ENCODE data around the gene ACBD6.

The ACBD6 gene

DNA sequence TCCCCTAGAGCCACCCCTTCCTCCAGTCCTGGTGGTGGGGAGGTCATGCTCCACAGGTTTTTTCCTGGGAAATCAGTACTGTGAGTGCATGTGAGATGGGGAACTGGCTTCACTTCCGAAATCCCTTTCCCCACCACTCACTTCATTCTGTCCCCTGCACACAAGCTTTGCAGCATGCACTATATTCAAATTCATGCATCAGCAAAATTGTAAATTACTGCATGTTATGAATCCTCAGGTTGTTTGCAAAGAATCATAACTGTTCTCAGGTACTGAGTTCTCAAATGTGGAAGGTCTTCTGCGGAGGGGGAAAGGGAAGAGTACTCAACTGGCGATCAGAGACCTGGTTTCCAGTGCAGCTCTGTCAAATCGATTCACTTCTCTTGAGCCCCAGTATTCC is 230.0 kb downstream of the ACBD6 start:
- no peak for DNase-seq (ENCODE audit: low read depth in 4 of 4, low spot score in 1 of 4)

DNA sequence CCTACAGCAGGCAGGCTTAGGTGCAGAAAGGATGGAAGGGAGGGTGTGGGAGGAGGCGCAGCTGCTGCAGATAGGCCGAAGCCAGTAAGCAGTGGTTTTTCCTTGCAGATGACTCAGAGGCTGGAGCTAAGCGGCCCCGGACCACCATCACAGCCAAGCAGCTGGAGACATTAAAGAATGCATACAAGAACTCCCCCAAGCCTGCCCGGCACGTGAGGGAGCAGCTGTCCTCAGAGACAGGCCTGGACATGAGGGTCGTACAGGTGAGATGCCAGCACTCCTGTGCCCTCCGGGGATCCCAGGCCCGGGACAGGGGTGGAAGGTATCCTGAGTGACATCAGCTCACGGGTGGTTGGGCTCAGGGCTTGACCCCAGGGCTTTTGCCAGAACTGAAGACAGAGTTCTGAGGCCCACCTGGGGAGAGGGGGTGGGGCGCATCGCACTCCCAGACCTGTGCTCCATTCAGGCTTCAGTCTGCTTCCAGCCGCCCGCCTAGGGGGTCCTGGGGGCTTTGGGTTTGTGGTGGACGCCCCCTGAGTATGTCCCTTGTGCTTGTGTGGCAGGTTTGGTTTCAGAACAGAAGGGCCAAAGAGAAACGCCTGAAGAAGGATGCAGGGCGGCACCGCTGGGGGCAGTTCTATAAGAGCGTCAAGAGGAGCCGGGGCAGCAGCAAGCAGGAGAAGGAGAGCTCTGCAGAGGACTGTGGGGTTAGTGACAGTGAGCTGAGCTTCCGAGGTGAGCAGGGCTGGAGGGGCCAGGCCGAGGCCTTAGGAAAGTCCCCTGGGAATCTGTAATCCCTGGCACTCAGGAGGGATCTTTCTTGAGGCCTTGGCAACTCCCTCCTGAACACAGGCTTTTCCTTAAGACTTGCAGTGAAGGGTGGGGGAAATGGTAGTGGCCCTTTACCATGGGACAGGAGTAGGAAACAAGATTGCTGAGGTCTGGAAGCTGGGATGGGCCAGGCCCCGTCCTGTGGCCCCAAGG is 230.8 kb downstream of the ACBD6 start:
- no peak for DNase-seq (ENCODE audit: low read depth in 4 of 4, low spot score in 1 of 4)

- DNase-seq (ENCODE audit: low read depth in 4 of 4, low spot score in 1 of 4), result no peak
Observed at GRCh38 chr1:180270530-180271271, 231.7 kb downstream of the ACBD6 start.

GRCh38 chr1:180269645-180270529 is 232.5 kb downstream of the ACBD6 start:
- no peak for DNase-seq (ENCODE audit: low read depth in 4 of 4, low spot score in 1 of 4)

GRCh38 chr1:180268556-180269075 is 233.8 kb downstream of the ACBD6 start:
- no peak for DNase-seq (ENCODE audit: low read depth in 4 of 4, low spot score in 1 of 4)

DNA sequence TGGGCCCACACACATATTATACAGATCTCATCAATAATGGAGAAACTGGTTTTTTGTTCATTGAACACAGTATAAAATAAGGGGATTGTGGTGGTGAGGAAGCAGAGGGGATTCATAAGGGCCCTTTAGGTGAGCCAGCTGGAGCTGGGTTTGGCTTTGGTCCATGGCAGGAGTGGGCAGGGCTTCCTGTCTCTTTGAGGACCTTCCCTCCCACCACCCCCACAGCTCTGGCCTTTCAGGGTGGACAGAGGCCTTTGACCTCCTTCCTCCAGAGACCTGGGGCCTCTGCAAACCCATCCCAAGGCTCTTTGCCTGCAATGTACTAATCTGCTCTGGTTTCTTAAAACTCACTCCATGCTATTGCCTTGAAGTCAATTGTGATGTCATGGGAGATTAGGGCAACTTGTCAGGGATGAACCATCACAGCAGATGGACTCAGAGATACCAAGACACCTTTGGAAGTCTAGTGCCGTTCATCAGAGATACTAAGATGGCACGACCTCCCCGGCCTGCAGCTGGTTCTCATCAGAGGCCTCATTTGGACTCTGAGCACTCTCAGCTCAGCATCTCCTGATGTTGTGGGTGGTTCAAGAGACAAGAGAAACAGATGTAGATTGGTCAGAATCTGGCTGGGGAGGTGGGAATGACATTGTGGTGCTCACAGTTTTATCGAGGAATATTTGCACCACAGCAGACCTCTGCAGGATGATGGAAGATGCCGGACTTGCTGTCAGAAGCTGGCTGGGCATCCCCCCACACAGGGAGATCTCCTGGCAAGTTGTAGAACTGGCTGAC is 234.4 kb downstream of the ACBD6 start:
- DNase-seq (ENCODE audit: low read depth in 4 of 4, low spot score in 1 of 4), result no peak

DNA sequence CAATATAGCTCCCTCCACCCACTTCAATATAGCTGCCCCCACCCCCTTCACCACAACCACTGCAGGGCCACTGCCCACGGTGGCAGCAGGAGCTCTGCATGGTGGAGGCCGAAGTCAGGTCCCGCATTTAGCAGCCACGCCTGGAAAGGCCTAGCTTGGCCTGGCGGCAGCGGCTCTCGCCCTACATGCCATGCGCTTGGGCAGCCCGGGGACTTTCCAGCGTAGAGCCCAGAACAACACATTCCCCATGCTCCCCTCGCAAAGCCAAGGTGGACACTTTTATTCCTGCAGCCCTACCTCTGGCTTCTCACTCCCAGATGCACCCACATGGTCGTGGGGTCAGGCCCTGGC is 235.2 kb downstream of the ACBD6 start:
- DNase-seq (ENCODE audit: low read depth in 4 of 4, low spot score in 1 of 4), result no peak

- DNase-seq (ENCODE audit: low read depth in 4 of 4, low spot score in 1 of 4), result no peak
Observed at GRCh38 chr1:180266275-180267210, 235.8 kb downstream of the ACBD6 start.

GRCh38 chr1:180265871-180266270 is 236.5 kb downstream of the ACBD6 start:
- no peak for DNase-seq (ENCODE audit: low read depth in 4 of 4, low spot score in 1 of 4)

GRCh38 chr1:180265201-180265600 is 237.2 kb downstream of the ACBD6 start:
- DNase-seq (ENCODE audit: low read depth in 4 of 4, low spot score in 1 of 4), result no peak

DNA sequence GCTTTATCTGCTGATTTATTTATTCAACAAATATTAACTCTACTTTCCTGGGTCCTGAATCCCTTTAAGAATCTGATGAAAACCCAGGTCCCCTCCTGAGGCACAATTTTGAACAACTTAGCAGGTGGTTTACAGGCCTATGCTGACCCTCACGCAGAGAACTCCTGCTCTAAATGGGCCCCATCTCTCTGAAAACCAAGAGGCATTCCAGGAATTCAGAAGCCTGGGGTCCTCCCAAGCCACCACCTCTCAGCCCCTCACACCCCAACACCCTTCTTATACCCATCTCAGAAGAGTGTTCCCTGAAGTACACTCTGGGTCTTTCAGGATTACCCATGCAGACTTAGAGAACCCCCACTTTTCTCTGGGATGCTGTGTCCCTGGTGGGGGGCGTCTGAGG is 237.8 kb downstream of the ACBD6 start:
- no peak for DNase-seq (ENCODE audit: low read depth in 4 of 4, low spot score in 1 of 4)

GRCh38 chr1:180262628-180263488 is 239.5 kb downstream of the ACBD6 start:
- no peak for DNase-seq (ENCODE audit: low read depth in 4 of 4, low spot score in 1 of 4)

- no peak for DNase-seq (ENCODE audit: low read depth in 4 of 4, low spot score in 1 of 4)
Observed at GRCh38 chr1:180261524-180262155, 240.7 kb downstream of the ACBD6 start.

- no peak for DNase-seq (ENCODE audit: low read depth in 4 of 4, low spot score in 1 of 4)
Observed at GRCh38 chr1:180261030-180261429, 241.3 kb downstream of the ACBD6 start.

- DNase-seq (ENCODE audit: low read depth in 4 of 4, low spot score in 1 of 4), result no peak
Observed at GRCh38 chr1:180260541-180260940, 241.8 kb downstream of the ACBD6 start.

- DNase-seq (ENCODE audit: low read depth in 4 of 4, low spot score in 1 of 4), result no peak
Observed at GRCh38 chr1:180259431-180260338, 242.7 kb downstream of the ACBD6 start.

- DNase-seq (ENCODE audit: low read depth in 4 of 4, low spot score in 1 of 4), result no peak
Observed at GRCh38 chr1:180258935-180259334, 243.4 kb downstream of the ACBD6 start.
